Stomach smooth muscle (tissue), 2 donors: ENCODE data around the gene HLA-DQB2.
"Not testable (repeated sequence)": the region's sequence is repeated elsewhere in the genome, so short reads cannot be mapped to it uniquely, and the experiment has no call there.

Source experiments
- H3K27ac ChIP-seq: one replicate; pipeline ENCODE4 v1.7.0; 2013; ENCODE audit warnings: mild to moderate bottlenecking, low read length, inconsistent platforms
- H3K27me3 ChIP-seq, 2 donors: one replicate each; pipeline ENCODE4 v1.7.0; 2013; ENCODE audit warnings: low read length in 2 of 2; ENCODE audit not compliant: insufficient read depth in 2 of 2, control insufficient read depth in 1 of 2
- H3K36me3 ChIP-seq, 2 donors: one replicate each; pipeline ENCODE4 v1.7.0; 2013; ENCODE audit warnings: low read length in 2 of 2; ENCODE audit not compliant: control insufficient read depth in 2 of 2, insufficient read depth in 2 of 2
- H3K4me1 ChIP-seq: one replicate; pipeline ENCODE4 v1.7.0; 2013; ENCODE audit warnings: low read length; ENCODE audit not compliant: control insufficient read depth, insufficient read depth
- H3K4me3 ChIP-seq, 2 donors: one replicate each; pipeline ENCODE4 v1.7.0; 2013; ENCODE audit warnings: low read length in 2 of 2
- H3K9ac ChIP-seq, 2 donors: one replicate each; pipeline ENCODE4 v1.7.0; 2013; ENCODE audit warnings: low read length in 2 of 2, mild to moderate bottlenecking in 1 of 2
- H3K9me3 ChIP-seq, 2 donors: one replicate each; pipeline ENCODE4 v1.7.0; 2013; ENCODE audit warnings: low read length in 2 of 2; ENCODE audit not compliant: control insufficient read depth in 2 of 2
- donor health status: healthy.
- donor health status: Pancreatic carcinoma.

Gene HLA-DQB2

DNA sequence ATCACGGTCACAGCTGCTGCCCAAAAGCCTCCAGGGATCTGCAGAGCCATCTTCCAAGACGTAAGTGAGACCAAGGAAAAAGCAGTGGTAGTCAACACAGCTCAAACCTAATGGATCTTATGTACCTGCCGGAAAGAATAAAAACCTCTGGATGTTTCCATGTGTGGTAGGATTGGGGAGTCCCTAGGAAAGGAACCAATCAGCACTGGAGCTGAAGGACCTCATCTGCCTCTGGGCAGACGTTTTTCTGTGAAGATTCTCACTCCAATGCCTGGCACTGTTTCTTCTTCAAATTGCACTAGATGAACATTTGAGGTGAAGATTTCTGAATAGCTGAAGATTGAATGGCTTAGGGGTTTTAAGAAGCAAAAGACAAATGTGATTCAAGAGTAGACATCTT, at the start of gene HLA-DQB2:
Gene HLA-DQB2, minus strand, starts transcription at position 112 of the 400 bp plus-strand sequence. Its CDS starts 62 bp downstream, at position 50.
- H3K36me3 ChIP-seq = no peaks in the 10 kb centered on the region
- H3K27ac ChIP-seq = no peak within 1 kb of the TSS
- no peak within 1 kb of the TSS for H3K9ac ChIP-seq
- H3K9me3 ChIP-seq = no peaks in the 10 kb centered on the region
- peaks cover 8 to 20% of the 10 kb centered on the region in 2 donors for H3K27me3 ChIP-seq
- H3K4me3 ChIP-seq = no peak within 1 kb of the TSS
- no peaks in the 10 kb centered on the region for H3K4me1 ChIP-seq

DNA sequence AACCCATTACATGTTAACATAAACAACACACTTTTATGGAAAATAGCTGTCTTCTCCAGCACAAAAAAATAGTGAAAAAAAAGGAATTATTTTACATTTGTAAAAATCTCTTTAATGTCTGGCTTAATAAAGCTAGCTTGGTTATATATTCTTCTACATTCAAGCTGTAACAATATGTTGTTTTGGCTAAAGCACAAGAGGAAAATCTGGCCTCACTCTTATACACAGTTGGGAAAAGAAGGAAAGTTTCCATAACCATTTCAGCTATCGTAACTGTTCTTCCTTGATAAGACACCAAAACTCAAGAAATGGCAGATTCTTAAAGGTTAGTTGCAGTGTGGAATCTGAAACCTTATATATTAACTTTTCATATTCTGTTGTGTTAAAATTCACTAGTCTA, 45.8 kb upstream of the HLA-DQB2 start:
- Histone ChIP-seq H3K4me1 (no peaks in the 10 kb centered on the region), H3K27ac (no peak overlapping the region), H3K27me3 (peaks cover 3 to 11% of the 10 kb centered on the region in 2 donors), H3K4me3 (no peak overlapping the region), H3K9ac (no peak overlapping the region), H3K9me3 (no peaks in the 10 kb centered on the region), H3K36me3 (no peaks in the 10 kb centered on the region)

DNA sequence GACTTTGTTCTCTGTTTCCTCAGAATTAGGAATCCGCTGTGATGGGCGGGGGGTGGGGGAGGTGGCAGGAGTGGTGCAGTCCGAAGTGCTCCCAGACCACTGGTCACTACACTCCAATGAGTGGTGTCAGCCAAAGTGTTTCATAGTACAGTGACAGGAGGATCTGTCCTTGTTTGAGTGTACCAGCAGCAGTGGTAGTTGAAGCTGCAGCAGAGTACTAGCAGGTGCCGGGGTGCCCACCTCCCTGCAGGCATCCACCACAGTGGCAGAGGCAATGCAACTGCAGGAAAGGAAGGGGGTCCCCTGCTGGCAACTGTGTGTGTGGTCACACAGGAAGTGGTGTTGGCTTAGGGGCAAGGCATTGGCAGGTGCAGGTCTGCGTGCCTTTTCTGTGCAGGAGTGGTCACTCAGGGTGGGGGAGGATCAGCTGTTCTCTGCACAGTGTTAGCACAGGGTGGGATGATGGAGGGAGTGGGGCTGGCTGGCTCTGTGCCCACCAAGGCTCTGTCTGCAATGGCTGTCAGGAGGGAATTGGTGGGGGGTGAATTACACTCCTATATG, 43.8 kb upstream of the HLA-DQB2 start:
- Histone ChIP-seq H3K4me1 (no peaks in the 10 kb centered on the region), H3K9me3 (no peaks in the 10 kb centered on the region), H3K36me3 (no peaks in the 10 kb centered on the region), H3K27ac (no peak overlapping the region), H3K4me3 (no peak overlapping the region), H3K9ac (no peak overlapping the region), H3K27me3 (peaks cover 3 to 13% of the 10 kb centered on the region in 2 donors)

DNA sequence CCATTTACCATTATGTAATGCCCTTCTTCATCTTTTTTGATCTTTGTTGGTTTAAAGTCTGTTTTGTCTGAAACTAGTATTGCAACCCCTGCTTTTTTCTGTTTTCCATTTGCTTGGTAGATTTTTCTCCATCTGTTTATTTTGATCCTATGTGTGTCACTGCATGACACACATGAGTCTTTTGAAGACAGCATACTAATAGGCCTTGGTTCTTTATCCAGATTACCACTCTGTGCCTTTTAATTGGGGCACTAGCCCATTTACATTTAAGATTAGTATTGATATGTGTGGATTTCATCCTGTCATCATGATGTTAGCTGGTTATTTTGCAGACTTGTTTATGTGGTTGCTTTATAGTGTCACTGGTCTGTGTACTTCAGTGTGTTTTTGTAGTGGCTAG, 42.1 kb upstream of the HLA-DQB2 start:
- peaks cover 3 to 13% of the 10 kb centered on the region in 2 donors for H3K27me3 ChIP-seq
- H3K9ac ChIP-seq, H3K27ac ChIP-seq, H3K36me3 ChIP-seq, H3K4me1 ChIP-seq, H3K9me3 ChIP-seq, H3K4me3 ChIP-seq: not testable (repeated sequence)

DNA sequence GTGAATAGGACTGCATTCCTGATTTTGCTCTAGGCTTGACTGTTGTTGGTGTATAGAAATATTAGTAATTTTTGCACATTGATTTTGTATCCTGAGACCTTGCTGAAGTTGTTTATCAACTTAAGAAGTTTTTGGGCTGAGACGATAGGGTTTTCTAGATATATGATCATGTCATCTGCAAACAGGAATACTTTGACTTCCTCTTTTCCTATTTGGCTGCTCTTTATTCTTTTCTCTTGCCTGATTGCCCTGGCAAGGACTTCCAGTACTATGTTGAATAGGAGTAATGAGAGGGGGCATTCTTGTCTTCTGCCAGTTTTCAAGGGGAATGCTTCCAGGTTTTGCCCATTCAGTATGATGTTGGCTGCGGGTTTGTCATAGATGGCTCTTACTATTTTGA, 40.1 kb upstream of the HLA-DQB2 start:
- Histone ChIP-seq H3K4me3 (no peak overlapping the region), H3K9ac (no peak overlapping the region), H3K27me3 (peaks cover 3 to 17% of the 10 kb centered on the region in 2 donors)

DNA sequence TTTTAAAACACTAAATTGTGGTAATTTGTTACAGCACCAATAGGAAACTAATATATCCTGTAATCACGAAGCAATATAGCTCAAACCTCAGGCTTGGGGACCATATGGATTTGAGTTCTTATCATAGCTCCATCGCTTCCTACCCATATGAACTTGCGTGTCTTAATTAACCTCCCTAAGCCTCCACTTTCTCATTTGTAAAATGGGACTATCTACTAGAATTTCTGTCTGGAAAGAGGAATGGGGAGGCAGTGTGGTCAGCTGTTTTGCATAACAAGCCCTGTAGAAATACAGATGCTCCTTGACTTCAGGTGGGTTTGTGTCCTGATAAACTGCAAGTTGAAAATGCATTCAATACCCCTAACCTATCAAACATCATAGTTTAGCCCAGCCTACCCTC, 36.4 kb upstream of the HLA-DQB2 start:
- Histone ChIP-seq H3K27ac (no peak overlapping the region), H3K27me3 (peaks cover 4 to 13% of the 10 kb centered on the region in 2 donors), H3K4me1 (peaks cover 4% of the 10 kb centered on the region), H3K36me3 (no peaks in the 10 kb centered on the region), H3K4me3 (no peak overlapping the region), H3K9me3 (peaks cover 0 to 11% of the 10 kb centered on the region in 2 donors), H3K9ac (no peak overlapping the region)

More for the DNA sequence above, 40.1 kb upstream of the HLA-DQB2 start:
- Histone ChIP-seq H3K27ac (no peak overlapping the region), H3K4me1 (no peaks in the 10 kb centered on the region), H3K9me3 (peaks cover 0 to 11% of the 10 kb centered on the region in 2 donors), H3K36me3 (no peaks in the 10 kb centered on the region)

DNA sequence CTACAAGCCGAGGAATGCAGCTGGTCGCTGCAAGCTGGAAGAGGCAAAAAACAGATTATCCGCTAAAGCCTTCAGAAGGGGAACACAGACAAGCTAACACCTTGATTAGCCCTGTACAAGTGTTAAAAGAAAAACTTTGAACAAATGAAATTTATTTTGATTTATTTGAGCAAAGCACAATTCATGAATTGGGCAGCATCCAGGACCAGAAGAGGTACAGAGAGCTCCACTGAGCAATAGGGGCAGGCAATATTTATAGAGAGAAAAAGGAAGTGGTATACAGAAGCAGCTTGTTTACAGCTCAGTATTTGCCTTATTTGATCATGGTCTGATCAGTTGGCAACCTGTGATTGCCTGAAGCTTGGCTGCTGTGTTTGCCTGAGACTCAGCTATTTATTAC, 35.8 kb upstream of the HLA-DQB2 start:
- Histone ChIP-seq H3K27me3 (peaks cover 4 to 15% of the 10 kb centered on the region in 2 donors), H3K9ac (no peak overlapping the region), H3K4me1 (peaks cover 4% of the 10 kb centered on the region), H3K36me3 (no peaks in the 10 kb centered on the region), H3K9me3 (peaks cover 0 to 11% of the 10 kb centered on the region in 2 donors), H3K27ac (no peak overlapping the region), H3K4me3 (no peak overlapping the region)

DNA sequence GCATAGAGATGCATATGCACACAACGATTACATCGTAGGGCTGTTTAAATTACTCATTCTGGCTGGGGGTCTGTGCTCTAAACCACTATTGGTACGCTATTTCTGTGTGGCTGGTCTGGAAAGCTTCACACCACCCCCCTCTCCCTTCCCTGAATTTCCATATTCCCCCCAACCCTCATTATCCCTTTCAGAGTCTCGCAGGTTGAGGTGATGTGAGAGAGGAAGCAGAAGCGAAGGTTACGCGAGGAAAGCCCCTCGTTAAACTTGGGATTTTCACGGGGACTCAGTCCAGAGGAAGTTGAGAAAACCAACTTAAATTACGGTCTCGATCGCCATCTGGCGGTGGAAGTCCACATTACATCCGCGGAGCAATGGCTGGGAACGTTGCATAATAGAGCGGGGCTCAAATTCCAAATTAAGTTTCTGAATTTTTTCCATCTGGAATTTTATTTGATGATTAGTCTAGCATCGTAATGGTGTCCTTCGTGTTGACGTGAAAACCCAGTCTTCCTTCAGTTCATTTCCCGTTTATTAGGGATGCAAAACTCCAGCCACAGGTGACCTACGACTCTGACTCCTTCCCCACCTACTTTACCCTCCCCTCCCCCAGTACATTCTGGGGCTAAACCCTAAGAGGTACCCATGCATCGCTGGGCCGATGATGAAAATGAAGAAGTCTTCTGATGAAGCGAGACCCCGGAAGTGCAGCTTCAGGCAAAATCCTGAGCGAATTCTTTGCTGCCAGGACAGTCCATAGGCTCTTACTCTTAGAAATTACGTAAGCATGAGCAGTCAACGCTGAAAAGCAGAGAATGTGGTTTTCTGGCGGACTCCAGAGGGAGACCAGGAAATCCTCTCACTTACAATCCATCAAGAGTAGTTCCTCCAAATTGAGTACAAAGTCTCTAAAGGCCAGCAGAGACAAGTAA, 33.8 kb upstream of the HLA-DQB2 start:
- Histone ChIP-seq H3K9ac (peak overlapping the region in 1 of 2 donors; percentile 36), H3K27me3 (peaks cover 8 to 15% of the 10 kb centered on the region in 2 donors), H3K9me3 (peaks cover 0 to 11% of the 10 kb centered on the region in 2 donors), H3K4me3 (peak overlapping the region in 1 of 2 donors; percentile 64), H3K4me1 (peaks cover 4% of the 10 kb centered on the region), H3K36me3 (no peaks in the 10 kb centered on the region), H3K27ac (no peak overlapping the region)

DNA sequence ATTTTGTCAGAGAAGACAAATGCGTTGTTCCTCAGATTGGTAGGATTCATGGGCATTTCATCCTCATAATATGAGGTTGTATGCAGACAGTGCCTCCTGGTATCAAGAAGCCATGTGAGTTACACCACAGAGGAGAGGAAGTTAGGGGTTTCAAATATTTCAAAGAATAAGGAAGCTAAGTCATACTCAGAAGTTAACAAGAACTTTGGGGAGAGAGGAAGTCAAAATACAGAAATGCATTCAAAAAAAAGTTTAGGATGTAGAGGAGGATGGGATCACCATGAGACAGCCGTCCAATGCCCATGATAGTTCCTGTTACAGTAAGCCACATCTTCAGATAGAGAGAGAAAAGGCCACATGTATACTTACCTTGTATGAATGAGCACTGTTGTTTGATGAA, 31.2 kb upstream of the HLA-DQB2 start:
- no peaks in the 10 kb centered on the region for H3K36me3 ChIP-seq
- peaks cover 4% of the 10 kb centered on the region for H3K4me1 ChIP-seq
- H3K27me3 ChIP-seq = peaks cover 12 to 18% of the 10 kb centered on the region in 2 donors

DNA sequence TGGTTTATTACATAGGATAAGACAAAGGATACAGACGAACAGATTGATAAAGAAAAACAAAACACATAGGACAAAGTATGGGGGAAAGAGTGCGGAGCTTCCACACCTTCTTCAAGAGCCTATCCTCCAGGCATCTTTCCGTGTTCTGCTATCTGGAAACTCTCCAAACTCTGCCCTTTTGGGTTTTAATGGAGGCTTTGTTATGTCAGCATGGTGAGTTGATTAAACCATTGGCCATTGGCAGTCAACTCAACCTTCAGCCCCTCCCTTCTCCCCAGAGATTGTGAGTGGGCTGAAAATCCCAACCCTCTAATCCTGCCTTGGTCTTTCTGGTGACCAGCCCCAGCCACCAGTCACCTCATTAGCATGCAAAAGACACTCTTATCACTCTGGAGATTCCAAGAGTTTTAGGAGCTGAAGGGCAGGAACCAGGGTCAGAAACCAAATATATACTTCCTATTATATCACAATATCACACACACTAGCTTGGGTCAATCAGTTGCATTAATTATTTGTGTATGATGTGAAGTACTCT, 29.6 kb upstream of the HLA-DQB2 start:
- Histone ChIP-seq H3K27me3 (peaks cover 12 to 18% of the 10 kb centered on the region in 2 donors), H3K27ac (no peak overlapping the region), H3K4me3 (no peak overlapping the region), H3K9ac (no peak overlapping the region), H3K9me3 (no peaks in the 10 kb centered on the region), H3K36me3 (no peaks in the 10 kb centered on the region), H3K4me1 (peaks cover 4% of the 10 kb centered on the region)

More for the DNA sequence above, 31.2 kb upstream of the HLA-DQB2 start:
- Histone ChIP-seq H3K4me3 (no peak overlapping the region), H3K9ac (no peak overlapping the region), H3K27ac (no peak overlapping the region), H3K9me3 (peaks cover 0 to 6% of the 10 kb centered on the region in 2 donors)
